Osteoblast (primary cell): ENCODE results near the gene CCL21. TPM values are rescaled to one million over a fixed set of nuclear protein-coding genes. Genes with fewer than 3 reads are reported as not detected.

ENCODE experiments used
- DNase-seq: peaks from one replicate; pipeline ENCODE4 v3.0.0; 2011; ENCODE audit warnings: low spot score, mixed read lengths; ENCODE audit not compliant: insufficient read length; ENCODE audit errors: missing footprints
- H2AFZ ChIP-seq: 2 replicates; pipeline ENCODE4 v1.6.0; 2011; ENCODE audit warnings: mild to moderate bottlenecking, low read length
- H3K27ac ChIP-seq: 2 replicates; pipeline ENCODE4 v1.5.1; 2011; ENCODE audit warnings: mild to moderate bottlenecking, low read depth, low read length, moderate library complexity
- H3K27me3 ChIP-seq: 2 replicates; pipeline ENCODE4 v1.6.0; 2012; ENCODE audit warnings: mild to moderate bottlenecking, control low read depth, inconsistent platforms, low read length, moderate library complexity; ENCODE audit not compliant: insufficient read depth
- H3K36me3 ChIP-seq: 2 replicates; pipeline ENCODE4 v1.5.1; 2011; ENCODE audit warnings: mild to moderate bottlenecking, low read length, control low read depth, moderate library complexity; ENCODE audit not compliant: insufficient read depth
- H3K4me1 ChIP-seq: 2 replicates; pipeline ENCODE4 v1.5.1; 2011; ENCODE audit warnings: mild to moderate bottlenecking, low read length, control low read depth, moderate library complexity; ENCODE audit not compliant: insufficient read depth
- H3K4me2 ChIP-seq: 2 replicates; pipeline ENCODE4 v1.6.0; 2011; ENCODE audit warnings: mild to moderate bottlenecking, low read length; ENCODE audit not compliant: insufficient read depth
- H3K4me3 ChIP-seq: fragments of 200-600 bp; sonication (generic); 3 replicates; pipeline ENCODE4 v1.5.1; 2012; ENCODE audit warnings: mild to moderate bottlenecking, low read length, inconsistent platforms; ENCODE audit not compliant: insufficient read depth
- H3K79me2 ChIP-seq: 2 replicates; pipeline ENCODE4 v1.6.0; 2012; ENCODE audit warnings: mild to moderate bottlenecking, low read length, control low read depth, inconsistent platforms; ENCODE audit not compliant: insufficient read depth
- H3K9me3 ChIP-seq: 2 replicates; pipeline ENCODE4 v1.5.1; 2011; ENCODE audit warnings: low read depth, low read length, control low read depth
- H4K20me1 ChIP-seq: 2 replicates; pipeline ENCODE4 v1.6.0; 2012; ENCODE audit warnings: mild to moderate bottlenecking, low read length, control low read depth; ENCODE audit not compliant: insufficient read depth
- total RNA-seq: library from RNA; depleted of rRNA; stranded (reverse); fragments of >200 nt; gene quantifications from 2 replicates; pipeline ENCODE4 v1.2.3, GENCODE V29; 2012
- TF ChIP-seq, protein P1 (sequence below): IDR thresholded peaks from 2 replicates; pipeline ENCODE4 v1.5.1; 2011; ENCODE audit warnings: mild to moderate bottlenecking, low read depth, low read length, moderate library complexity; ENCODE audit errors: extremely low read depth

The CCL21 gene
- total RNA-seq, 1 donor, result not detected

DNA sequence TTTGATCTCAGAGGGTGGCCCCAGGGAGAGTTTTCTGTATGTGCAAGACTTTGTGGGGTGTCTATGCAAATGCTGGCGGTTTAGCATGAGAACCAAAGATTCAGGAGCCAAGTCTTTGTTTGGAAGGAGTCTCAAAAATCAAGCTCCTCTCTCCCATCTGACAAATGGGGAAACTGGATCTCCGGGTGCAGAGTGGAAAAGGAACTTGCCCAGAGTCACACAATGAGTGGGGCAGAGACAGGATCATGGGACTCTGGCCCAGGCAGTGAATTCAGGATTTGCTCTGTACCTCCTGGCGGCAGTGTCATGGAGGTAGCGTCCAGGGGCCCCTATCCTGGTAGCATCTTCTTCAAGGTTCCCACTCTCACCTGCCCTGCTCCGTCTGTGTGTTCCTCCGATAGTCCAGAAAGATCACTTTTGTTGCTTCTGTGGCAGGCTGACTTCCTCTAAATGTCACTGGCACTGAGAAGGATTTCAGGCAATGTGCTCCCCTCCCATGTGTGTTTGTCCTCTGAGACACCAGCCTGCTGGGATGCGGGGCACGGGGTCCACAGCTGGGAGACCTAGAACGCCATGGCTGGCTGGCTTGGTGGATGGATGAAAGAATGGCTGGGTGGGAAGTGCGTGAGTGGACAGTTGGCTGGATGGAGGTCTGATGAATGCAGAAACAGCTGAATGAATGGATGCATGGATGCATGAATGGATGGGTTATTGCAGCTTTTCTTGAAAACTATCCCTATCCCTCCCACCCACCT, 22.5 kb downstream of the CCL21 start:
- H3K27ac ChIP-seq, result no peak overlapping the region
- DNase-seq, result no peak
- no peaks in the 10 kb centered on the region for H3K79me2 ChIP-seq
- no peaks in the 10 kb centered on the region for H3K9me3 ChIP-seq
- no peak overlapping the region for H3K4me2 ChIP-seq
- TF ChIP-seq, protein P1, sequence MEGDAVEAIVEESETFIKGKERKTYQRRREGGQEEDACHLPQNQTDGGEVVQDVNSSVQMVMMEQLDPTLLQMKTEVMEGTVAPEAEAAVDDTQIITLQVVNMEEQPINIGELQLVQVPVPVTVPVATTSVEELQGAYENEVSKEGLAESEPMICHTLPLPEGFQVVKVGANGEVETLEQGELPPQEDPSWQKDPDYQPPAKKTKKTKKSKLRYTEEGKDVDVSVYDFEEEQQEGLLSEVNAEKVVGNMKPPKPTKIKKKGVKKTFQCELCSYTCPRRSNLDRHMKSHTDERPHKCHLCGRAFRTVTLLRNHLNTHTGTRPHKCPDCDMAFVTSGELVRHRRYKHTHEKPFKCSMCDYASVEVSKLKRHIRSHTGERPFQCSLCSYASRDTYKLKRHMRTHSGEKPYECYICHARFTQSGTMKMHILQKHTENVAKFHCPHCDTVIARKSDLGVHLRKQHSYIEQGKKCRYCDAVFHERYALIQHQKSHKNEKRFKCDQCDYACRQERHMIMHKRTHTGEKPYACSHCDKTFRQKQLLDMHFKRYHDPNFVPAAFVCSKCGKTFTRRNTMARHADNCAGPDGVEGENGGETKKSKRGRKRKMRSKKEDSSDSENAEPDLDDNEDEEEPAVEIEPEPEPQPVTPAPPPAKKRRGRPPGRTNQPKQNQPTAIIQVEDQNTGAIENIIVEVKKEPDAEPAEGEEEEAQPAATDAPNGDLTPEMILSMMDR, result no peak
- no peak overlapping the region for H3K4me3 ChIP-seq
- H2AFZ ChIP-seq, result no peak overlapping the region
- no peaks in the 10 kb centered on the region for H3K36me3 ChIP-seq
- no peaks in the 10 kb centered on the region for H3K27me3 ChIP-seq
- peaks cover 5% of the 10 kb centered on the region for H3K4me1 ChIP-seq
- peaks cover 14% of the 10 kb centered on the region for H4K20me1 ChIP-seq

DNA sequence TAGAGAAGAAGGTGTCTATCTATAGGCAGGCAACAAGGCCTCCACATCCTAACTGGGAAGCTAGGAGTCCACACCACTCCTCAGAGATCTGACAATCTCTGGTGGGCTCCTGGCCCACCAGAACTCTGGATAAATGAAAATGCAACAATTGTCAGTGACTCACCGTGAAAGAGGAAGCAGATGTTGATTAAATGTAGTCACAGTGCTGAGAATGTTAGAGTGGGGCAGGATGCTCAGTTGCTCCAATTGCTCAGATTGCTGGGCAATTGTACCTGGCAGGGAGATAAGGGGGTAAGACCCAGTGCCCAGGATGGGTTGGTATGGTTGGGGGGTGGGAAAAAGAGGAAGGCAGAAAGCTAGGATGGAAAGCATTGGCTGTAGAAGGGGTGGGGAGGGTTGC, 23.2 kb downstream of the CCL21 start:
- no peak for DNase-seq
- H4K20me1 ChIP-seq, result peaks cover 14% of the 10 kb centered on the region
- H3K4me3 ChIP-seq, result no peak overlapping the region
- no peak overlapping the region for H2AFZ ChIP-seq
- no peaks in the 10 kb centered on the region for H3K36me3 ChIP-seq
- H3K27me3 ChIP-seq, result no peaks in the 10 kb centered on the region
- H3K9me3 ChIP-seq, result no peaks in the 10 kb centered on the region
- H3K4me1 ChIP-seq, result peaks cover 5% of the 10 kb centered on the region
- no peak overlapping the region for H3K4me2 ChIP-seq
- H3K27ac ChIP-seq, result no peak overlapping the region
- H3K79me2 ChIP-seq, result no peaks in the 10 kb centered on the region
- TF ChIP-seq, protein P1, result no peak

DNA sequence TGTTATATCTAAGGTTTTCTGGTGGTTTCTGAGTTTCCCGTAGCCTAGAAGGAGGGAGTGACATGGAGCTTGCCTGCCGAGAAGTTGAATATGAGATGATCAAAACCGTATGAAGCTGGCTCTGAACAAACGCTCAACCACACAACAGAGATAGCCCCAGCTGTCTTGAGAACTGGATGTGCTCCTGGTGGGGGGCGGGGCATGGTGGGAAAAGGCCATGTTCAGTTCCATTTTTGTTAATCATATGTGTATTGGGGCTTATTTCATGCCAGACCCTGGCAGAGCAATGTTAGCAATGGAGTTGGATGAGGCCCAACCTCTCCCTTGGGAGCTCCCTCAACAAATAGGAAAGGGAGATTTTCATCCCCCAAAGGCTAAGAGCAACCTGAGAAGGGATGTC, 23.7 kb downstream of the CCL21 start:
- Histone ChIP-seq H3K4me2 (no peak overlapping the region), H4K20me1 (peaks cover 14% of the 10 kb centered on the region), H3K9me3 (no peaks in the 10 kb centered on the region), H2AFZ (no peak overlapping the region), H3K27me3 (no peaks in the 10 kb centered on the region), H3K79me2 (no peaks in the 10 kb centered on the region), H3K36me3 (no peaks in the 10 kb centered on the region), H3K4me3 (no peak overlapping the region), H3K27ac (no peak overlapping the region), H3K4me1 (peaks cover 5% of the 10 kb centered on the region)
- TF ChIP-seq, protein P1, result no peak
- no peak for DNase-seq

DNA sequence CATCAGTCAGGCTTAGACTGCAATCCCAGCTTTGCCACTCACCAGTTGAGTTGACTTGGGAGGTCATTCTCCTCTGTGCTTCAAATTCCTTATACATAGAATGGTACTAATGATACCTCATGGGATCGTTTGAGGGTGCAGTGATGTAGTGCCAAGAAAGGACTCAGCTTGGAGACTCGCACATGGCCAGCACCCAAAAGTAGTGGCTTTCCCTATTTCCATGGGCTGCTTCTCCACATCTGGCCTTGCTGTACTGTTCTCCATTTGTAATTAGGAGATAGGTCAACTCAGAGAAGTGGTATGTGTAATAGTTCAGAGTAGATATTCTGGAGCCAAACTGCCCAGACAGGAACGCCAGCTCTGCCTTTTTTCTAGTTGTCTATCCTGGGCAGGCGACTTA, 24.3 kb downstream of the CCL21 start:
- no peak overlapping the region for H3K4me2 ChIP-seq
- no peak for DNase-seq

More for the DNA sequence above, 24.3 kb downstream of the CCL21 start:
- no peaks in the 10 kb centered on the region for H3K27me3 ChIP-seq
- H4K20me1 ChIP-seq, result peaks cover 10% of the 10 kb centered on the region
- no peaks in the 10 kb centered on the region for H3K9me3 ChIP-seq
- H3K79me2 ChIP-seq, result no peaks in the 10 kb centered on the region
- no peak overlapping the region for H2AFZ ChIP-seq
- H3K4me1 ChIP-seq, result peaks cover 5% of the 10 kb centered on the region
- TF ChIP-seq, protein P1, result no peak
- H3K4me3 ChIP-seq, result no peak overlapping the region
- H3K27ac ChIP-seq, result no peak overlapping the region
- peaks cover 4% of the 10 kb centered on the region for H3K36me3 ChIP-seq
